ENCODE results near the gene CLCA4.

GRCh38 chr1:86508583-86508969 lies 38.3 kb upstream of the CLCA4 start:
- TF ChIP-seq CTCF (conservative IDR thresholded peaks at IDR 0.05; ENCODE audit: low read length) (no peak), EZH2phosphoT487 (IDR thresholded peaks at IDR 0.05; ENCODE audit: borderline replicate concordance) (no peak)
